CD14-positive monocyte (primary cell): Measurements from ENCODE around the gene ICOS. TPM values are rescaled to one million over a fixed set of nuclear protein-coding genes. Genes with fewer than 3 reads are reported as not detected.
"Not testable (repeated sequence)": the region's sequence is repeated elsewhere in the genome, so short reads cannot be mapped to it uniquely, and the experiment has no call there.

Experiments used
- DNase-seq, 3 donors: peaks; one replicate each; pipeline ENCODE4 v3.0.0-alpha.2; 2011 to 2022
- H2AFZ ChIP-seq: 2 replicates; pipeline ENCODE4 v1.6.0; 2012; ENCODE audit warnings: mild to moderate bottlenecking, low read depth, low read length, inconsistent platforms; ENCODE audit not compliant: insufficient read depth, poor library complexity, severe bottlenecking
- H3K27ac ChIP-seq, 2 donors: 1 replicate in 1 of 2; 2 replicates in 1 of 2; pipeline ENCODE4 v1.5.1; 2012 to 2013; ENCODE audit warnings: low read length in 2 of 2, control low read depth in 1 of 2, inconsistent platforms in 1 of 2, low read depth in 1 of 2, mild to moderate bottlenecking in 1 of 2
- H3K27me3 ChIP-seq, 2 donors: one replicate each; pipeline versions ENCODE4 v1.6.0 to v1.6.1; 2011 to 2013; ENCODE audit warnings: low read length in 2 of 2; ENCODE audit not compliant: control insufficient read depth in 2 of 2, insufficient read depth in 2 of 2
- H3K36me3 ChIP-seq, 2 donors: replicated peaks in 1 of 2; 1 replicate in 1 of 2; 2 replicates in 1 of 2; pipeline versions ENCODE4 v1.5.1 to v1.6.1; 2012 to 2013; ENCODE audit warnings: low read length in 2 of 2, control low read depth in 1 of 2, inconsistent platforms in 1 of 2, mild to moderate bottlenecking in 1 of 2; ENCODE audit not compliant: insufficient read depth in 2 of 2, control insufficient read depth in 1 of 2
- H3K4me1 ChIP-seq, 2 donors: 1 replicate in 1 of 2; 2 replicates in 1 of 2; pipeline versions ENCODE4 v1.5.1 to v1.6.1; 2012 to 2013; ENCODE audit warnings: low read length in 2 of 2, control low read depth in 1 of 2, inconsistent platforms in 1 of 2, mild to moderate bottlenecking in 1 of 2, moderate library complexity in 1 of 2; ENCODE audit not compliant: insufficient read depth in 2 of 2, control insufficient read depth in 1 of 2
- H3K4me2 ChIP-seq: replicated peaks from 2 replicates; pipeline ENCODE3; 2012; ENCODE audit warnings: low read length, moderate library complexity, mild to moderate bottlenecking; ENCODE audit not compliant: poor library complexity, severe bottlenecking; ENCODE audit errors: extremely low read depth
- H3K4me3 ChIP-seq, 3 experiments: fragments of 200-600 bp in 1 of 3; sonication (generic) in 1 of 3; replicated peaks in 1 of 3; 1 replicate in 2 of 3; 2 replicates in 1 of 3; pipeline ENCODE4 v1.5.1; 2011 to 2013; ENCODE audit warnings: low read length in 3 of 3, mild to moderate bottlenecking in 3 of 3, control low read depth in 2 of 3, low read depth in 2 of 3, inconsistent platforms in 1 of 3, moderate library complexity in 1 of 3
- H3K79me2 ChIP-seq: 2 replicates; pipeline ENCODE4 v1.6.0; 2012; ENCODE audit warnings: mild to moderate bottlenecking, control low read depth, inconsistent platforms, low read length, moderate library complexity; ENCODE audit not compliant: insufficient read depth
- H3K9ac ChIP-seq: 2 replicates; pipeline ENCODE4 v1.6.0; 2017; ENCODE audit warnings: low read length, mild to moderate bottlenecking; ENCODE audit not compliant: insufficient read depth, poor library complexity, severe bottlenecking
- H3K9me3 ChIP-seq, 2 donors: replicated peaks in 1 of 2; 1 replicate in 1 of 2; 2 replicates in 1 of 2; pipeline versions ENCODE4 v1.5.1 to v1.6.1; 2012 to 2013; ENCODE audit warnings: low read length in 2 of 2, control low read depth in 1 of 2; ENCODE audit not compliant: control insufficient read depth in 1 of 2, insufficient read depth in 1 of 2
- H4K20me1 ChIP-seq: 2 replicates; pipeline ENCODE4 v1.6.0; 2012; ENCODE audit warnings: mild to moderate bottlenecking, low read length, control low read depth, moderate library complexity; ENCODE audit not compliant: insufficient read depth
- H3K27ac Mint-ChIP-seq, 7 donors: one replicate each; pipeline ENCODE4 v1.8.0; 2020; ENCODE audit warnings: mild to moderate bottlenecking in 7 of 7, mixed read lengths in 7 of 7, moderate library complexity in 6 of 7, inconsistent platforms in 2 of 7
- H3K27me3 Mint-ChIP-seq, 3 donors: one replicate each; pipeline ENCODE4 v1.8.0; 2021 to 2022; ENCODE audit warnings: low read depth in 3 of 3, mild to moderate bottlenecking in 3 of 3, mixed read lengths in 3 of 3, moderate library complexity in 3 of 3, inconsistent platforms in 1 of 3
- H3K36me3 Mint-ChIP-seq, 2 donors: one replicate each; pipeline ENCODE4 v1.8.0; 2020; ENCODE audit warnings: mixed read lengths in 2 of 2, inconsistent platforms in 1 of 2, mild to moderate bottlenecking in 1 of 2
- H3K4me1 Mint-ChIP-seq: one replicate; pipeline ENCODE4 v1.8.0; 2020; ENCODE audit warnings: mild to moderate bottlenecking, mixed read lengths
- H3K4me3 Mint-ChIP-seq, 2 donors: one replicate each; pipeline ENCODE4 v1.8.0; 2020; ENCODE audit warnings: mild to moderate bottlenecking in 2 of 2, mixed read lengths in 2 of 2, moderate library complexity in 1 of 2
- H3K9me3 Mint-ChIP-seq, 7 donors: one replicate each; pipeline ENCODE4 v1.8.0; 2020 to 2022; ENCODE audit warnings: mixed read lengths in 7 of 7, mild to moderate bottlenecking in 6 of 7, moderate library complexity in 6 of 7, inconsistent platforms in 2 of 7
- WGBS: methylation state at CpG from one replicate; pipeline ENCODE4 v1.1.5; 2013; ENCODE audit warnings: missing lambda C conversion rate; ENCODE audit not compliant: insufficient coverage; 5-methylcytosine and 5-hydroxymethylcytosine counted together
- intact Hi-C, 2 donors: fragments of 100-400 bp; cut with micrococcal nuclease; formaldehyde crosslinking; loops; one replicate each; pipeline versions ENCODE4 v1.15.0 to v1.15.1; 2023
- polyA plus RNA-seq, 3 donors: library from polyadenylated mRNA; depleted of rRNA in 1 of 3; unstranded in 2 of 3; stranded (reverse) in 1 of 3; fragments of 300-500 nt in 2 of 3; fragments of >200 nt in 1 of 3; fragmentation: Illumina TruSeq in 2 of 3; gene quantifications; 1 replicate in 2 of 3; 2 replicates in 1 of 3; pipeline ENCODE4 v1.2.3, GENCODE V29; 2012 to 2021
- TF ChIP-seq, protein P1 (sequence below): fragments of 200-600 bp; IDR thresholded peaks from one replicate; pipeline ENCODE4 v1.8.0; 2022; ENCODE audit warnings: antibody characterized with exemption, mild to moderate bottlenecking

Gene ICOS
- polyA plus RNA-seq, 3 donors: 0.03 to 0.13 TPM; not detected in 1

DNA sequence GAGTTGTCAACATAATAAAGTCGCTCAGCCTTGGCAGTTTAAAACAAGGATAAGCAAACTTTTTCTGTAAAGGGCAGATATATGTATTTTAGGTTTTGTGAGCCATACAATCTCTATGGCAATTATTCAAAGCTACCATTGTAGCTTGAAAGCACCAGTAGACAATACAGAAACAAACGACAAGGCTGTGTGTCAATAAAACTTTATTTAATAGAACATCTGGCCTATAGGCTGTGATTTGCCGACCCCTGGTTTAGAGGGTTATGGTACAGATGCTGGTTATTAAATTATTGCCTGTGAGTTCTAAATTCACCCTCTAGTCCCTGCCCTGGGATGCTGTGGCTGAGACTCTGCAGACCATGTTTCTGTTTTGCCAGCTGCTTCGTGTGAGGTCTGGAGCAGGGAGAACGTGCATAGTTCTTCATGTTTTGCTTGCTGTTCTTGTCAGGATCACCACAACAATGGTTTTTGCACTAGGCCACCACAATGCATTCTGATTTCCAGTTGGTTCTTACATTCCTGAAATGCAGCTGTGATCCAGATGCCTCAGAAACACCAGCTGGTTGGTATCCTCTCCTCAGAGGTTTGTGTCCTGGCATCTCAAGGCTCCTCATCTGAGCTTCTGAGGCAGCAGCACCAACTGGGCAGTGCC is 46.6 kb downstream of the ICOS start:
- Histone ChIP-seq H3K4me1 (peaks cover 0 to under 1% of the 10 kb centered on the region in 2 donors), H3K9ac (no peak overlapping the region), H3K79me2 (no peaks in the 10 kb centered on the region), H3K27me3 (peaks cover 0 to 2% of the 10 kb centered on the region in 2 donors), H3K36me3 (no peaks in the 10 kb centered on the region), H3K4me3 (no peak overlapping the region), H2AFZ (no peak overlapping the region), H3K27ac (no peak overlapping the region), H4K20me1 (no peaks in the 10 kb centered on the region), H3K4me2 (no peak overlapping the region), H3K9me3 (no peaks in the 10 kb centered on the region)
- peaks cover 3 to 12% (median 10%) of the 10 kb centered on the region in 3 donors for H3K27me3 Mint-ChIP-seq
- peaks cover 0 to 11% (median 1%) of the 10 kb centered on the region in 7 donors for H3K9me3 Mint-ChIP-seq
- no peaks in the 10 kb centered on the region for H3K4me1 Mint-ChIP-seq
- intact Hi-C loops: no loop called here
- WGBS: 92% methylated on average over 2 of the region's 5 CpGs
- TF ChIP-seq, protein P1, sequence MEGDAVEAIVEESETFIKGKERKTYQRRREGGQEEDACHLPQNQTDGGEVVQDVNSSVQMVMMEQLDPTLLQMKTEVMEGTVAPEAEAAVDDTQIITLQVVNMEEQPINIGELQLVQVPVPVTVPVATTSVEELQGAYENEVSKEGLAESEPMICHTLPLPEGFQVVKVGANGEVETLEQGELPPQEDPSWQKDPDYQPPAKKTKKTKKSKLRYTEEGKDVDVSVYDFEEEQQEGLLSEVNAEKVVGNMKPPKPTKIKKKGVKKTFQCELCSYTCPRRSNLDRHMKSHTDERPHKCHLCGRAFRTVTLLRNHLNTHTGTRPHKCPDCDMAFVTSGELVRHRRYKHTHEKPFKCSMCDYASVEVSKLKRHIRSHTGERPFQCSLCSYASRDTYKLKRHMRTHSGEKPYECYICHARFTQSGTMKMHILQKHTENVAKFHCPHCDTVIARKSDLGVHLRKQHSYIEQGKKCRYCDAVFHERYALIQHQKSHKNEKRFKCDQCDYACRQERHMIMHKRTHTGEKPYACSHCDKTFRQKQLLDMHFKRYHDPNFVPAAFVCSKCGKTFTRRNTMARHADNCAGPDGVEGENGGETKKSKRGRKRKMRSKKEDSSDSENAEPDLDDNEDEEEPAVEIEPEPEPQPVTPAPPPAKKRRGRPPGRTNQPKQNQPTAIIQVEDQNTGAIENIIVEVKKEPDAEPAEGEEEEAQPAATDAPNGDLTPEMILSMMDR: no peak
- no peaks in the 10 kb centered on the region for H3K36me3 Mint-ChIP-seq
- H3K27ac Mint-ChIP-seq: peak overlapping the region in 1 of 7 donors; percentile 61
- no peak for DNase-seq
- no peak overlapping the region for H3K4me3 Mint-ChIP-seq

DNA sequence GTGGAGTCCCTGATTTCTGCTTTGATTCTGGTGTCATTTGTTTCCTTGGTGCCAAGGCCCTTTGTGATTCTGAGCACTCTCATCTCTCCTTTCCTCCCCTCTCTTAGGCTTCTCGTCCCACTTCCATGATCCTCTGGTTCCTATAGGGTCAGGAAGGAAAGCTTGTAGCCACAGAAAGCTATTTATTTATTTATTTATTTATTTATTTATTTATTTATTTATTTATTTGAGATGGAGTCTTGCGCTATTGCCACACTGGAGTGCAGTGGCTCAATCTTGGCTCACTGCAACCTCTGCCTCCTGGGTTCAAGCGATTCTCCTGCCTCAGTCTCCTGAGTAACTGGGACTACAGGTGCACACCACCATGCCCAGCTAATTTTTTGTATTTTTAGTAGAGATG is 49.4 kb downstream of the ICOS start:
- H3K4me3 ChIP-seq, H3K4me1 Mint-ChIP-seq, H3K9me3 ChIP-seq, H3K79me2 ChIP-seq, H2AFZ ChIP-seq, H3K27me3 Mint-ChIP-seq, H3K27me3 ChIP-seq, H3K9ac ChIP-seq, DNase-seq, H3K36me3 ChIP-seq, H3K4me3 Mint-ChIP-seq, H4K20me1 ChIP-seq, H3K27ac Mint-ChIP-seq, H3K36me3 Mint-ChIP-seq, intact Hi-C loops, H3K4me2 ChIP-seq, H3K27ac ChIP-seq: not testable (repeated sequence)
- H3K9me3 Mint-ChIP-seq: peaks cover 0 to 11% (median 1%) of the 10 kb centered on the region in 7 donors
- WGBS: no CpG with 5 or more reads among the region's 3 CpGs
- peaks cover 27 to 28% of the 10 kb centered on the region in 2 donors for H3K4me1 ChIP-seq
